ENCODE results near the gene NFATC2IP. TPM values are rescaled to one million over a fixed set of nuclear protein-coding genes. Genes with fewer than 3 reads are reported as not detected.
"Not testable (repeated sequence)": the region's sequence is repeated elsewhere in the genome, so short reads cannot be mapped to it uniquely, and the experiment has no call there.

Gene NFATC2IP
- total RNA-seq, 2 experiments from 2014 or later, result 57.7 to 64.6 TPM

DNA sequence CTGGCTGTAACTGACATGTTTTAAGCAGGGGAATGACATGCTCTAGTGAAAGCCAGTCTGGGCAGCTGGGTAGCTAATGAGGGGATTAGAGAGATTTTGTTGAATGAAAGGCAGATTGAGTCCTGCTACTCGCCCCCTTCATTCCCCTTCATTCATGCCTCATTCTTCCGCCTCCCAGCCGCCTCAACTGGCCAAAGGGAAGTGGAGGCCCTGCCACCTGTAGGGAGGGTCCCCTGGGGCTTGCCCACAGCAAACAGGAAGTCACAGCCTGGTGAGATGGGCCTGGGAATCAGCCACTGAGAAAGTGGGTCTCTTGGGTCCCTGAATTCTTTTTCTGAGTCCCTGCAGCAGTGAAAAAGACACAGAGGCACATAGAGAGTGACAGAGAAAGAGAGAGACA is 20.1 kb upstream of the NFATC2IP start:
- Mint-ChIP-seq H3K36me3 (no peaks in the 10 kb centered on the region), H3K27ac (peak overlapping the region; percentile 31), H3K27me3 (no peaks in the 10 kb centered on the region), H3K9me3 (no peaks in the 10 kb centered on the region), H3K4me3 (no peak overlapping the region), H3K4me1 (ENCODE audit: low read depth) (peaks cover 12% of the 10 kb centered on the region)
- intact Hi-C loops (cut with micrococcal nuclease), result no loop called here
- ChIA-PET CTCF (interaction anchor here (2.9 kb wide), 1 partner anchor 15 kb away, joined by 13 read pairs; no protein-coding TSS in a partner anchor), POLR2A (no interaction called here)
- DNase-seq, result no peak

DNA sequence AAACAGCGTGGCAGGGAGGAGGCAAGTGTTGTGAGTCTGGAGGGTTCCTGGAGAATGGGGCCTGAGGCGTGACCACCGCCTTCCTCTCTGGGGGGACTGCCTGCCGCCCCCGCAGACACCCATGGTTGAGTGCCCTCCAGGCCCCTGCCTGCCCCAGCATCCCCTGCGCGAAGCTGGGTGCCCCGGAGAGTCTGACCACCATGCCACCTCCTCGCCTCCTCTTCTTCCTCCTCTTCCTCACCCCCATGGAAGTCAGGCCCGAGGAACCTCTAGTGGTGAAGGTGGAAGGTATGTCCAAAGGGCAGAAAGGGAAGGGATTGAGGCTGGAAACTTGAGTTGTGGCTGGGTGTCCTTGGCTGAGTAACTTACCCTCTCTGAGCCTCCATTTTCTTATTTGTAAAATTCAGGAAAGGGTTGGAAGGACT is 18.9 kb upstream of the NFATC2IP start, which contains the start of gene CD19:
Gene CD19, plus strand, starts transcription at position 171 of the 425 bp plus-strand sequence. Its CDS starts 30 bp downstream, at position 201.
- POLR2A ChIA-PET, result no interaction called here

DNA sequence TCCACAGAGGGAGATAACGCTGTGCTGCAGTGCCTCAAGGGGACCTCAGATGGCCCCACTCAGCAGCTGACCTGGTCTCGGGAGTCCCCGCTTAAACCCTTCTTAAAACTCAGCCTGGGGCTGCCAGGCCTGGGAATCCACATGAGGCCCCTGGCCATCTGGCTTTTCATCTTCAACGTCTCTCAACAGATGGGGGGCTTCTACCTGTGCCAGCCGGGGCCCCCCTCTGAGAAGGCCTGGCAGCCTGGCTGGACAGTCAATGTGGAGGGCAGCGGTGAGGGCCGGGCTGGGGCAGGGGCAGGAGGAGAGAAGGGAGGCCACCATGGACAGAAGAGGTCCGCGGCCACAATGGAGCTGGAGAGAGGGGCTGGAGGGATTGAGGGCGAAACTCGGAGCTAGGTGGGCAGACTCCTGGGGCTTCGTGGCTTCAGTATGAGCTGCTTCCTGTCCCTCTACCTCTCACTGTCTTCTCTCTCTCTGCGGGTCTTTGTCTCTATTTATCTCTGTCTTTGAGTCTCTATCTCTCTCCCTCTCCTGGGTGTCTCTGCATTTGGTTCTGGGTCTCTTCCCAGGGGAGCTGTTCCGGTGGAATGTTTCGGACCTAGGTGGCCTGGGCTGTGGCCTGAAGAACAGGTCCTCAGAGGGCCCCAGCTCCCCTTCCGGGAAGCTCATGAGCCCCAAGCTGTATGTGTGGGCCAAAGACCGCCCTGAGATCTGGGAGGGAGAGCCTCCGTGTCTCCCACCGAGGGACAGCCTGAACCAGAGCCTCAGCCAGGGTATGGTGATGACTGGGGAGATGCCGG is 18.2 kb upstream of the NFATC2IP start:
- no peak for DNase-seq
- no peaks in the 10 kb centered on the region for H3K9me3 Mint-ChIP-seq
- no peaks in the 10 kb centered on the region for H3K36me3 Mint-ChIP-seq
- ChIA-PET CTCF (interaction anchor here (1.2 to 2.9 kb wide), 2 partner anchors 13 to 16 kb away, joined by 3 to 13 read pairs; no protein-coding TSS in a partner anchor), POLR2A (no interaction called here)
- H3K4me3 Mint-ChIP-seq, result no peak overlapping the region
- no peak overlapping the region for H3K27ac Mint-ChIP-seq
- intact Hi-C loops (cut with micrococcal nuclease), result no loop called here
- H3K27me3 Mint-ChIP-seq, result no peaks in the 10 kb centered on the region
- H3K4me1 Mint-ChIP-seq (ENCODE audit: low read depth), result peaks cover 18% of the 10 kb centered on the region

More for the DNA sequence above, 18.9 kb upstream of the NFATC2IP start, which contains the start of gene CD19:
- Mint-ChIP-seq H3K27ac (peak within 1 kb of the TSS; percentile 31), H3K9me3 (no peaks in the 10 kb centered on the region), H3K4me3 (no peak within 1 kb of the TSS), H3K4me1 (ENCODE audit: low read depth) (peaks cover 17% of the 10 kb centered on the region), H3K27me3 (no peaks in the 10 kb centered on the region), H3K36me3 (no peaks in the 10 kb centered on the region)
- CTCF ChIA-PET, result interaction anchor here (0.6 to 2.9 kb wide), 2 partner anchors 14 to 50 kb away, joined by 3 to 13 read pairs; no protein-coding TSS in a partner anchor
- intact Hi-C loops (cut with micrococcal nuclease), result no loop called here
- DNase-seq, result no peak

DNA sequence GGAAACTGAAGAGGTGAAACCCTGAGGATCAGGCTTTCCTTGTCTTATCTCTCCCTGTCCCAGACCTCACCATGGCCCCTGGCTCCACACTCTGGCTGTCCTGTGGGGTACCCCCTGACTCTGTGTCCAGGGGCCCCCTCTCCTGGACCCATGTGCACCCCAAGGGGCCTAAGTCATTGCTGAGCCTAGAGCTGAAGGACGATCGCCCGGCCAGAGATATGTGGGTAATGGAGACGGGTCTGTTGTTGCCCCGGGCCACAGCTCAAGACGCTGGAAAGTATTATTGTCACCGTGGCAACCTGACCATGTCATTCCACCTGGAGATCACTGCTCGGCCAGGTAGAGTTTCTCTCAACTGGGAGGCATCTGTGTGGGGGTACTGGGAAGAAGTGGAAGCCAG is 17.6 kb upstream of the NFATC2IP start:
- DNase-seq, result no peak
- Mint-ChIP-seq H3K9me3 (no peaks in the 10 kb centered on the region), H3K27ac (no peak overlapping the region), H3K27me3 (no peaks in the 10 kb centered on the region), H3K4me3 (no peak overlapping the region), H3K36me3 (no peaks in the 10 kb centered on the region), H3K4me1 (ENCODE audit: low read depth) (peaks cover 18% of the 10 kb centered on the region)
- intact Hi-C loops (cut with micrococcal nuclease), result no loop called here
- CTCF ChIA-PET, result interaction anchor here (1.0 to 2.9 kb wide), 4 partner anchors 12 to 40 kb away, joined by 3 to 13 read pairs (median 4); no protein-coding TSS in a partner anchor
- POLR2A ChIA-PET, result no interaction called here

DNA sequence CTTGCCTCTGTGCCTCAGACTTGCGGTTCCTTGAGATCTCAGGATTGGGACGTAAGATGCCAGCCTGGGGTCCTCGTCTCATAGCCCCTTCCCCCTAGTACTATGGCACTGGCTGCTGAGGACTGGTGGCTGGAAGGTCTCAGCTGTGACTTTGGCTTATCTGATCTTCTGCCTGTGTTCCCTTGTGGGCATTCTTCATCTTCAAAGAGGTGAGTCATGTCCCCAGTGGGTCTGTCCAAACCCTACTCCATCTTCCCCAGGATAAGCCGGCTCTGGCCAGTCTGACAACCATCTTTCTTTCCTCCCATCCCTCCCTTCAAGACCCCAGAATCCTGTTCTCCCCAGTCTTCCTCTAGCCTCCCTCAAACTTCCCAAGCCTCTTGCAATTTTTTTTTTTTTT is 15.4 kb upstream of the NFATC2IP start:
- no peaks in the 10 kb centered on the region for H3K9me3 Mint-ChIP-seq
- peaks cover 18% of the 10 kb centered on the region for H3K4me1 Mint-ChIP-seq (ENCODE audit: low read depth)
- no peak overlapping the region for H3K27ac Mint-ChIP-seq
- no peak for DNase-seq
- CTCF ChIA-PET, result interaction anchor here (1.2 to 2.1 kb wide), 2 partner anchors 10 kb away, joined by 4 to 14 read pairs; partner anchors contain the start of gene RABEP2
- H3K36me3 Mint-ChIP-seq, result no peaks in the 10 kb centered on the region
- H3K4me3 Mint-ChIP-seq, result no peak overlapping the region
- intact Hi-C loops (cut with micrococcal nuclease), result no loop called here
- POLR2A ChIA-PET, result no interaction called here
- no peaks in the 10 kb centered on the region for H3K27me3 Mint-ChIP-seq

DNA sequence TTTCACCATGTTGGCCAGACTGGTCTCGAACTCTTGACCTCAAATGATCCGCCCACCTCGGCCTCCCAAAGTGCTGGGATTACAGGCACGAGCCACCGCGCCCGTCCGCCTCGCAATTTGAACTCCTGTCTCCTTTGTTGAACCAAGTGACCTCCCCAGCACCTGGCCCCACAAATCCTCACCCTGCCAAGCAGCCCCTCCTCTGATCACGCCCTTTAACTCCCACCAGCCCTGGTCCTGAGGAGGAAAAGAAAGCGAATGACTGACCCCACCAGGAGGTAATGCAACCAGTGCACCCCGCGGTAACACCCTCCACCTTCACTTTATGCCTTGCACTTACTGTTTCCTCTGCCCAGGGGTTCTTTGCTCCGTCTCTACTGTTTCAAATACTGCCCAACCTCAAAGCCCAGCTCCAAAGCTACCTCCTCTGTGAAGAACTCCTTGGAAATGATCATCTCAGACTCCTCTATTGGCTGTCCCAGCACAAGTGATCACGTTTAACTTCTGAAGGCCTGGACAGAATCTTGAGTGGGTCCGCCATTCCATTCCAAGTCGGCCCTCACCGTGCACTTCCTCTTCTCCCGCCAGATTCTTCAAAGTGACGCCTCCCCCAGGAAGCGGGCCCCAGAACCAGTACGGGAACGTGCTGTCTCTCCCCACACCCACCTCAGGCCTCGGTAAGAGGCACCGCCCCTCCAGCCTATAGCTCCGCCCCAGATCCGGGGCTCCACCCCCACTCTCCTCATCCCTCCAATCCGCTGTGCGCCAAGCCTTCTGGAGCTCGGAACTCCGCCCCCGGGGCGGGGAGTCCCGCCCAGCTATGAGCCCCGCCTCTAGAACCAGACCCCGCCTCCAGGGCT is 14.6 kb upstream of the NFATC2IP start:
- H3K27me3 Mint-ChIP-seq, result no peaks in the 10 kb centered on the region
- peak; percentile 92 for DNase-seq
- ChIA-PET CTCF (interaction anchor here (0.9 to 2.1 kb wide), 5 partner anchors 9 to 90 kb away, joined by 3 to 14 read pairs (median 4); partner anchors contain the start of genes RABEP2 and TUFM), POLR2A (no interaction called here)
- H3K4me1 Mint-ChIP-seq (ENCODE audit: low read depth), result peaks cover 10% of the 10 kb centered on the region
- no peaks in the 10 kb centered on the region for H3K36me3 Mint-ChIP-seq
- H3K9me3 Mint-ChIP-seq, result no peaks in the 10 kb centered on the region
- H3K4me3 Mint-ChIP-seq, result peak overlapping the region; percentile 56
- intact Hi-C loops (cut with micrococcal nuclease), result loop anchor here (1.0 kb wide), 1 partner anchor 11 kb away; the partner anchor contains the start of gene RABEP2
- no peak overlapping the region for H3K27ac Mint-ChIP-seq

DNA sequence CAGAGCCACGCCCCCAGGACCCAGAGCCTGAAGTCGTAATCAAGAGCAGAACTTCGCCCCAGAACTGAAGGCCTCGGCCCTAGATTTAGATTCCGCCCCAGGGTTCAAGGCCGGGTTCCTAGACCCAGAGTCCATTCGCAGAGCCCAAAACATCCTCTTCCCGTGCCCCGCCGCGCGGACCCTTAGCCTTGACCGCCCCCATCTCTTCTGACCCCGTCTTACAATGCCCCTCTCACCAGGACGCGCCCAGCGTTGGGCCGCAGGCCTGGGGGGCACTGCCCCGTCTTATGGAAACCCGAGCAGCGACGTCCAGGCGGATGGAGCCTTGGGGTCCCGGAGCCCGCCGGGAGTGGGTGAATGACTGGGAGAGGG is 14.0 kb upstream of the NFATC2IP start:
- Mint-ChIP-seq H3K4me3 (peak overlapping the region; percentile 56), H3K4me1 (ENCODE audit: low read depth) (peaks cover 10% of the 10 kb centered on the region), H3K27me3 (no peaks in the 10 kb centered on the region), H3K36me3 (no peaks in the 10 kb centered on the region), H3K9me3 (no peaks in the 10 kb centered on the region), H3K27ac (no peak overlapping the region)
- intact Hi-C loops (cut with micrococcal nuclease), result loop anchor here (1.0 kb wide), 1 partner anchor 11 kb away; the partner anchor contains the start of gene RABEP2
- CTCF ChIA-PET, result interaction anchor here (0.9 to 2.1 kb wide), 5 partner anchors 8 to 90 kb away, joined by 3 to 14 read pairs (median 4); partner anchors contain the start of genes RABEP2 and TUFM
- no peak for DNase-seq
- POLR2A ChIA-PET, result no interaction called here

DNA sequence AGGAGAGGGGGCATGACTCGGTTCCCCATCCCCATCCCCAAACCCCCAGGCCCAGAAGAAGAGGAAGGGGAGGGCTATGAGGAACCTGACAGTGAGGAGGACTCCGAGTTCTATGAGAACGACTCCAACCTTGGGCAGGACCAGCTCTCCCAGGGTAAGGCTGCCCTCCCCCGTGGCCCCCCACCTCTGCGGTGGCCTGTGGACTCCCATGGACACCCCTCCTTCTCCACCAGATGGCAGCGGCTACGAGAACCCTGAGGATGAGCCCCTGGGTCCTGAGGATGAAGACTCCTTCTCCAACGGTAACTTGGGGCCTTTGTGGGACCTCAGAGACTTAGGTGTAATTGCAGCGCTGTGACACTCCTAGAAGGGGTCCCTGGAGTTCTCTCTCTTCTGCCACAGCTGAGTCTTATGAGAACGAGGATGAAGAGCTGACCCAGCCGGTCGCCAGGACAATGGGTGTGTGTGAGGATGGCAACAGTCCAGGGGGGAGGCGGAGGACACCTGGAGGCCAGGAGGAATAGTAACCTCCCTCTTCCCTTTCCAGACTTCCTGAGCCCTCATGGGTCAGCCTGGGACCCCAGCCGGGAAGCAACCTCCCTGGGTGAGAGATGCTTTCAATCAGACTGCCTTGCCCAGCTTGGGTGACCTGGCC is 13.4 kb upstream of the NFATC2IP start:
- intact Hi-C loops (cut with micrococcal nuclease), result no loop called here
- no peaks in the 10 kb centered on the region for H3K36me3 Mint-ChIP-seq
- no peaks in the 10 kb centered on the region for H3K27me3 Mint-ChIP-seq
- no peak for DNase-seq
- POLR2A ChIA-PET, result no interaction called here
- no peak overlapping the region for H3K27ac Mint-ChIP-seq
- peaks cover 10% of the 10 kb centered on the region for H3K4me1 Mint-ChIP-seq (ENCODE audit: low read depth)
- no peaks in the 10 kb centered on the region for H3K9me3 Mint-ChIP-seq
- H3K4me3 Mint-ChIP-seq, result no peak overlapping the region
- CTCF ChIA-PET, result interaction anchor here (0.5 to 2.1 kb wide), 2 partner anchors 8 to 74 kb away, joined by 4 to 14 read pairs; no protein-coding TSS in a partner anchor

DNA sequence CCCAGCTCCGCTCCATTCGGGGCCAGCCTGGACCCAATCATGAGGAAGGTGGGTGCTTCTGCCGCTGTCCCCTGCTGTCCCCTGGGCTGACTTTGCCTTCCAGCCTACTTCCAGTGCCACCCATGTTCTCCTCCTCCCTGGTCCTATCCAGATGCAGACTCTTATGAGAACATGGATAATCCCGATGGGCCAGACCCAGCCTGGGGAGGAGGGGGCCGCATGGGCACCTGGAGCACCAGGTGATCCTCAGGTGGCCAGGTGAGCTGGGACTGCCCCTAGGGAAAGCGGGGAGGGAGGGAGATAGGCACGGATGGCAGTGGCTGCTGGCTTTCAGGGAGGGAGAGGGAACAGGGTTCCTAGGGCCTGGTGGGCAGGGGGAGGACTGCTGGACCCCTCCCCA is 12.0 kb upstream of the NFATC2IP start:
- intact Hi-C loops (cut with micrococcal nuclease), result no loop called here
- Mint-ChIP-seq H3K27me3 (no peaks in the 10 kb centered on the region), H3K36me3 (no peaks in the 10 kb centered on the region), H3K27ac (no peak overlapping the region), H3K9me3 (no peaks in the 10 kb centered on the region), H3K4me3 (no peak overlapping the region), H3K4me1 (ENCODE audit: low read depth) (peaks cover 10% of the 10 kb centered on the region)
- CTCF ChIA-PET, result no interaction called here
- POLR2A ChIA-PET, result no interaction called here
- DNase-seq, result no peak

DNA sequence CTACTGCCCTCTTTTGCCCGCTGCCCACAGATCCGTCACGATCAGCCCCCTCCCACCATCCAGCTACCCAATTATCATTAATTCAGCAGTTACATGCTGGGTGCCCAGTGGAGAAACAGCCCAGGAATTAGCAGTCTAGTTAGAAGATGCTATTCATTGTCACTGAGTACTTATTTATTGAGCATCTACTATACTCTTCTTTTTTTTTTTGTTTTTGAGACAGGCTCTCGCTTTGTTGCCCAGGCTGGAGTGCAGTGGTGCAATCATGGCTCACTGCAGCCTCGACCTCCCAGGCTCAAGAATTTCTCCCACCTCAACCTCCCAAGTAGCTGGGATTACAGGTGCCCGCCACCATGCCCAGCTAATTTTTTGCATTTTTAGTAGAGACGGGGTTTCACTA is 10.9 kb upstream of the NFATC2IP start:
- H3K27ac Mint-ChIP-seq; DNase-seq; CTCF ChIA-PET; H3K4me3 Mint-ChIP-seq; H3K9me3 Mint-ChIP-seq; POLR2A ChIA-PET; H3K36me3 Mint-ChIP-seq; intact Hi-C loops (cut with micrococcal nuclease); H3K27me3 Mint-ChIP-seq: not testable (repeated sequence)
- peaks cover 10% of the 10 kb centered on the region for H3K4me1 Mint-ChIP-seq (ENCODE audit: low read depth)

DNA sequence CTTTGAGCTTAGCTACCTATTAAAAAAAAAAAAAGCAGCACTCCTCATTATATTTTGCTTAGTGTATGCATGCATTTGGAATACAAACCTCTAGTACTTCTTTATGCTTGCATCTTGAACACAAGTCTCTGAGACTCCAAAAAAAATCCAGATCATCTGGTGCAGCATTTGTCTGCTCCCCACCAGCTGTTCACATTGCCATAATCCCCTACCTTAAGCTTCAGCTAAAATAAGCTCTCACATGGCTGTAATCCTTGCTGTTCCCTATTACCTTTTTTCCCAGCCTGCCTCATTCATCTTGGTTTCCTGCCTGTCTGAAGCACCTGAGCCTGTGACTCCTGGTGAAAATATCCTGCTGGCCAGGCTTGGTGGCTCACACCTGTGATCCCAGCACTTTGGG is 7.5 kb upstream of the NFATC2IP start:
- Mint-ChIP-seq H3K4me1 (ENCODE audit: low read depth) (peaks cover 5% of the 10 kb centered on the region), H3K4me3 (no peak overlapping the region), H3K9me3 (no peaks in the 10 kb centered on the region), H3K36me3 (no peaks in the 10 kb centered on the region), H3K27me3 (no peaks in the 10 kb centered on the region), H3K27ac (no peak overlapping the region)
- ChIA-PET POLR2A (no interaction called here), CTCF (interaction anchor here (2.8 to 3.4 kb wide), 4 partner anchors 17 to 96 kb away, joined by 29 to 42 read pairs (median 35); partner anchors contain the start of genes RABEP2, SH2B1 and TUFM)
- intact Hi-C loops (cut with micrococcal nuclease), result no loop called here
- no peak for DNase-seq

Measured in activated CD4-positive, alpha-beta memory T cell treated with anti-CD3 and anti-CD28 coated beads for 36 hours (primary cell).